GM03348 (cell line): ENCODE data around the gene PROKR1.
"Not testable (repeated sequence)": the region's sequence is repeated elsewhere in the genome, so short reads cannot be mapped to it uniquely, and the experiment has no call there.

Experiments used
- DNase-seq: peaks from one replicate; pipeline ENCODE4 v3.0.0; 2012; ENCODE audit warnings: low spot score

Gene PROKR1

DNA sequence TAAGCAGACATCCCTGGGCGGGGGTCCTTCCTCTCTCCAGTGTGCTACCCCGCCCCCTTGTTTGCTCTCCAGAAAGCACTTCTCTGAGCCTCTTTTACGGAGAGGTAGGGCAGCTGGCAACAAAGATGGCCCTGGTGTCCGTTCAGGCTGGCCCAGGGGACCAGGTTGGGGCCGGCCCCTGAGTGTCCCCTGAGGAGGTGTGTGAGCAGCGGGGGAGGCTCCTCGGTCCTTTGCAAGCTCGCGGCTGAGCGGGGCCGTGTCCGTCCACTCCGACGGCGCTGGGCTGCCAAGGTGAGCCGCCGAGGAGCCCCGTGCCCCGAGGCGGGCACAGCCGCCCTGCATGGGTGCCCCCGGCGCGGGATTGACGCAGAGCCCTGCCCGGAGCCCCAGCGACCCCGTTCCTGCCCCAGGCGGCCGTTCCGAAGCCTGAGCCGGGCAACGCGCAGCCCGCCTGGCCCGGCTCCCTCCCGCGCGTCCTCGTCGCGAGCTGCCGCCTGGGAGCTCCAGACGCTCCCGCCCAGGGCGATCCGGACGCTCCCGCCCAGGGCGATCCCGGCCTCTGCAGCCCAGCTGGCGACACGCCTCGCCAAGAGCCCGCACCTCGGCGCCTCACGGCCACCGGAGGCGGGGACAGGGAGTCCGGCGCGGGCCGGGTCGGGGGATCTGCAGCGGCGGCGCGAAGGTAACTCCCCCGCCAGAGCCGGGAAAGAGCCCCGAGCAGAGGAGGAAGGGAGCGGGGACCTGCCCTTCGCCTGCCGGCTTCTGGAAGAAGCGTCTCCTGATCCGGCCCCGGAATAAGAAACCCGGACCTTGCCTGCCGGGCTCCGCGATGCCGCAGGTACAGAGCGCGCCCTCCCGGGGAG, at the start of gene PROKR1:
Gene PROKR1, plus strand, starts transcription at position 569 of the 863 bp plus-strand sequence. CDS start 2,243 bp downstream, outside the sequence.
- DNase-seq: peak; percentile 72

DNA sequence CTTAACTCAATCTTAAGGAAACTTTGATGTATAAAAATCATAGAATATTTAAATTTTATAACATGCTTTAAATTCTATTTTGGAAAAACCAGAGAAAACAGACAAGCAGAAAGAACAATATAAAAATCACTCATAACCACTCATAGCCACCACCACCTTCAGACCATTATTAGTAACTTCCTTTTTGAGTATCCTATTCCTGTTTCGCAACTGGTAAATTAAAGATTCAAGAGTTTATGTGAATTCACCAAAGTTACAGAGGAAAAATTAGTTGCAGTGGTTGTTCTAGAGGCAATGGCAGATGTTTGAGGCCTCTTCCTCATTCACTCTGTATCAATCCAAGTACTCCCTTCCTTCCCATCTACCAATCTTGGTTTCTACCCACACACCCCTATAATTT, 49.3 kb upstream of the PROKR1 start:
- no peak for DNase-seq

DNA sequence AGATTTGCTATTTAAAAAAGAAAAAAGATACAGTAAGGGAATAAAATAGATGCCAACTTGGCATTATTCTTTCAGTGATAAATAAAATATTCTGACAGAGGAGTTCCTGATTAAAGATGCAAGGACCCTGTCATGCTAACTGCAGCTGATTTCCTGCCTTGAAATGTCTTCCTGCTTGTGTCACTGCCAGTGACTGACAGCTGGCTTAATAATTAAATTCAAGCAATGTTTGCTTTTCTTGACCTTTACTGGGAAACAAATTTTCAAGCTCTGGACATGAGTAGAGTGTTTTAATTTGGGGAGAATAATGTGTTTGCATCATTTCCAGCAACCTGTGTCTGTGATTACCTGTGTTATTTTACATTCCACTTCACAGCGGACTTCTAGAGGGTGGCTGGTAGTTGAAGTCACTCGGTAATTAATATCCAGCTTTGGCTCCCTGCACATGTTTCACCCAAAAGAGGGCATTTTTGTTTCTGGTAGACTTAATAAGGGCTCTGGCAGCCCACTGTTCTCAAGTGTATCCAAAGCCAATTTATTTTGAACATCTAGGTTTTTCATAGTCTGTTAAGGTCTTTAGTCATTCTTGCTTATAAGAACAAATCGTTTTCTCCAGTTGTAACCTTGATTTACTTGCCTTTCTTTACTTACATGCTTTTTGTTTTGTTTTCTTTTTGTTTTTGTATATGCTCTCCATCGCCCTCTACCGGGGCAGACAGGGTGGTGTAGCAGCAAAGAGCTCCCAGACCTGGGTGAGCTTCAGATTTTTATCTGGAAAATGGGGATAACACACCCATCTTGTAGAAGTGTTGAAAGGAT, 48.5 kb upstream of the PROKR1 start:
- peak; percentile 57 for DNase-seq

DNA sequence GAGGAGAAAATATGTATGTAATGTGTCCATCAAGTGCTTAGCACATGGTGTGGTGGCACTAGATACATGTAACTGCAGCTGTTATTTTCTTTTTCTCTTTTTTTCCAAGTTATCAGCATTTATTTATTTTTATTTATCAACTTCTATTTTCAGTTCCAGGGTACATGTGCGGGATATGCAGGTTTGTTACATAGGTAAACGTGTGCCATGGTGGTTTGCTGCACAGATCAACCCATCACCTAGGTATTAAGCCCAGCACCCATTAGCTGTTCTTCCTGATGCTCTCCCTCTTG, 47.9 kb upstream of the PROKR1 start:
- DNase-seq: not testable (repeated sequence)

DNA sequence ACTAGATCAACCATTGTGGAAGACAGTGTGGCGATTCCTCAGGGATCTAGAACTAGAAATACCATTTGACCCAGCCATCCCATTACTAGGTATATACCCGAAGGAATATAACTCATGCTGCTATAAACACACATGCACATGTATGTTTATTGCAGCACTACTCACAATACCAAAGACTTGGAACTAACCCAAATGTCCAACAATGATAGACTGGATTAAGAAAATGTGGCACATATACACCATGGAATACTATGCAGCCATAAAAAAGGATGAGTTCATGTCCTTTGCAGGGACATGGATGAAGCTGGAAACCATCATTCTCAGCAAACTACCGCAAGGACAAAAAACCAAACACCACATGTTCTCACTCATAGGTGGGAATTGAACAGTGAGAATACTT, 42.9 kb upstream of the PROKR1 start:
- not testable (repeated sequence) for DNase-seq

DNA sequence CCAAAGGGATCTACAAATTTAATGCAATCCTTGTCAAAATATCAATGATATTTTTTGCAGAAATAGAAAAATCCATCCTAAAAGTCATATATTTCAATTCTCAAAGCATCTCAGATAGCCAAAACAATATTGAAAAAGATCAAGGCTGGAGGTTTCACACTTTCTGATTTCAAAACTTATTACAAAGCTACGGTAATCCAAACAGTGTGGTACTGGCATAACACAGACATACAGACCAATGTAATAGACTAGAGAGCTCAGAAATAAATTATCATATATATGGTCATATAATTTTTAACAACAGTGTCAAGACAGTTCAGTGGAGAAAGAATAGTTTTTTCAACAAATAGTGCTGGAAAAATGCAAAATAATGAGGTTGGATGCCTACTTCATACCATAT, 40.3 kb upstream of the PROKR1 start:
- DNase-seq: no peak

DNA sequence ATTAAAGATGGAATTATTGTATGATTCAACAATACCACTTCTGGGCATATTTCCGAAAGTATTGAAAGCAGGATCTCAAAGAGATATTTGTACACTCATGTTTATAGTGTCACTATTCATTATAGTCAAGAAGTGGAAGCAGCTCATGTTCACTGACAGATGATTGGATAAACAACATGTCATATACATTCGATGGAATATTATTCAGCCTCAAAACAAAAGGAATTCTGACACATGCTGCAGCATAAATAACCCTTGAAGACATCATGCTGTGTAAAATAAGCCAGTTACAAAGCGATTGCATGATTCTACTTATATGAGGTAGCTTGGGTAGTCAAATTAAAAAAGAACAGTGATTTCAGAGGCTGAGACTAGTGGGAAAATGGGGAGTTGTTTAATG, 39.3 kb upstream of the PROKR1 start:
- no peak for DNase-seq

DNA sequence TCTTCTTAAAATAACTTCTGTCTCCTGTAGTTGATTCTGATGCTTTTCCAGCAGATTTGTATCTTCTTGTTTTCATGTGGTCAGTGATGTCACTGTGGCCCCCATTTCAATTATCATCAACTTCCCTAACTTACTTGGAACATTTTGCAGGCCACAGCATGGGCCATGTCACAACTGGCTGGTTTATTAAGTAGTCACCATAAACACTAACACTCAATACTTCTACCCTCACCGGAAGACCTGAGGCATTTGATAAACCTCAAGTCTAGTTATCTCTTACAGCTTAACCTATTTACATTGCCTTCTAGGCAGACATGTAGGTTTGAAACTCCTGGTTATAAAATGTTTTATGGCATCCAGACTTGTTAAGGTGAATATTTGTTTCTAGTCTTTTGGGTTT, 37.4 kb upstream of the PROKR1 start:
- DNase-seq: no peak

DNA sequence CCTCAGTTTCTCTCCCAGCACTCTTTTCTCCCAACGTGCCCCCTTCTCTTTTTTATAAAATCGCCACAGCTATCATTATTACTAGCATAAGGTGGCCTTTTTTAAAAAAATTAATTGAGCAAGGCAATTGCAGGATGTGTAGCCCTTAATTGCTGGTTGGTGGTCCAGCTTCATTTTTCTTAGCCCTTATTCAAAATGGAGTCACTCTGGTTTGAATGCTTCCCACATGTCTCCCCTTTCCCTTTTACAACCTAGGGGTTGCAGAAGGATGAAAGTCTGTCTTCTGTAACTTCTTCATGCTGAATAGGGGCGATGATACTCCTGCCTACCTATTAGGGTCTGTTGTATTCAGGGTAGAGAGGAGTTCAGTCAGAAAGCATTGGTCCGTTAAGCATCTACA, 36.6 kb upstream of the PROKR1 start:
- DNase-seq: no peak

DNA sequence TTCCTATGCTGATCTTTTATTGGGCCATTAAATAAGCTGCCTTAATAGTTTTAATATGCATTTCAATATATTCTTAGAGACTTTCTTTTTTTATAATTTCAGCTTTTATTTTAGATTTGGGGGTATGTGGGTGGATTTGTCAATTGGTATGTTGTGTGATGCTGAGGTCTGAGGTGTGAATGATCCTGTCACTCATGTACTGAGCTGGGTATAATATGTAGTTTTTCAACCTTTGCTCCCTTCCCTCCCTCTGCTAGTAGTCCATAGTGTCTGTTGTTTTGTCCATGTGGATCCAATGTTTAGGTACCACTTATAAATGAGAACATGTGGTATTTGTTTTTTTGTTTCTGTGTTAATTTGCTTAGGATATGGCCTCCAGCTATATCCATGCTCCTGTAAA, 35.5 kb upstream of the PROKR1 start:
- DNase-seq: no peak

DNA sequence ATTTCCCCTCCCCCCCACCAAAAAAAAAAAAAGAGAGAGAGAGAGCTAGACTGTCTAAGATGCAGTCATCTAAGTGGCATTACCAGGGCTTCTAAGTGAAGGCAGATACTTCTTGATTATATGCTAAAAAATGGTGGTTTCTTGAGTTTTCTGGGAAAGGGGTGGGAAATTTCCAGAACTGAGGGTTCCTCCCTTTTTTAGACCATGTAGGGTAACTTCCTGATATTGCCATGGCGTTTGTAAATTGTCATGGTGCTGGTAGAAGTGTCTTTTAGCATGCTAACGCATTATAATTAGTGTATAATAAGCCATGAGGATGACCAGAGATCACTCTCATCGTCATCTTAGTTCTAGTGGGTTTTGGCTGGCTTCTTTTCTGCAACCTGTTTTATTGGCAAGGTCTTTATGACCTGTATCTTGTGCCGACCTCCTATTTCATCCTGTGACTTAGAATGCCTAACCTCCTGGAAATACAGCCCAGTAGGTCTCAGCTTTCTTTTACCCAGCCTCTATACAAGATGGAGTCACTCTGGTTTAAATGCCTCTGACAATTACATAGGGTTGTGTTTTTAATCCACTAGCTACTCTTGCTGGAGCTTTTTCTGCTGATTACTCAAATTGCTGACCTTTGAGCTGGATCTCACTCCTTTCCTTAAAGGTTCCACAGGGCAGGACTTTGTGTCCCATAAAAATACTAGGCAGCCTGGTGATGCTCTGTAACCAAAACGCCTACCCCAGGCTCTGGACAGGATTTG, 30.4 kb upstream of the PROKR1 start:
- no peak for DNase-seq

DNA sequence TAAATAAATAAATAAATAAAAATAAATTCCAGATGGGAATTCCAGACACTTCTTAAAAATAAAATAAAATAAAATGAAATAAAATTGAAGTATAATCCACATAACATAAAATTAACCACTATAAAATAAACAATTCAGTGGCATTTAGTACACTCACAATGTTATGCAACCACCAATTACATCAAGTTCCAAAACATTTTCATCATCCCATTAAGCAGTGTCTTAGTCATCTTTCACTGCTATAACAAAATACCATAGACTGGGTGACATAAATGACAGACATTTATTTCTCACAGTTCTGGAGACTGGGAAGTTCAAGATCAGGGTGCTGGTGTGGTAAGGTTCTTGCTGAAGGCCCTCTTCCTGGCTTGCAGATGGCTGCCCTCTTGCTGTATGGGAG, 22.6 kb upstream of the PROKR1 start:
- no peak for DNase-seq

DNA sequence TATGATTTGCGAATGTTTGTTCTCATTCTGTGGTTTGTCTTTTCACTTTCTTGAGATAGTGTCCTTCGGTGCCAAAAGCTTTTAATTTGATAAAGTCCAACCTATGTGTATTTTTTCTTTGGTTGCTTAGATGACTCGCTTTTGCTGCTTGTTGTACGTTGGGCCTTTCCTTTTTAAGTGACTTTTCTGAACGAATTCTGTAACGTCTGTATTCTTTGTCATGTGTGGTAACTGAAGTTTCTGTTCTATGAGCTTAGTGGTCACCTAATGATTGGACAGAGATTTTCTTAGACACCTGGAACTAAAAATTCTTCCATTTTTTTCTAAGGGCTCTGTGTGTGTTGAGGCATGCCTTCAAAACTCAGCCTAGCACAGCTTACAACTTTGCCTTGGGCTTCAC, 19.6 kb upstream of the PROKR1 start:
- DNase-seq: no peak

DNA sequence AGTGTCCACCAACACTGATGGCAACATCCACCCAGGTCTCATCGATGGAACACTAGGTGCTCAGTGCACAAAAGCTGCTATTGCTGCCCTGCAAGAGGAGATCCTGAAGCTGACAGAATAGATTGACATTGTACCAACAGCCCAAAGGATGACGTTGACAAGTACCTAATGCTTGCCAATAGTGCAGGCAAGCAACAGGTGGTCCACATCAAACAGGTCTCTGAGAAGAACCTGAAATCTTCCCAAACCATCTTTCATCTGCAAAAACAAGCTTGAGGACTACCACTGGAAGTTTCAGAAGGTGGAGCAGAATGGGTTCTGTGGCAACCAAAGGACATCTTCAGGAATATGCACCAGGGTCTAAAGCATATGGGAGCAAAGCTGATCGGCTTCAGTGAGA, 15.8 kb upstream of the PROKR1 start:
- DNase-seq: no peak

DNA sequence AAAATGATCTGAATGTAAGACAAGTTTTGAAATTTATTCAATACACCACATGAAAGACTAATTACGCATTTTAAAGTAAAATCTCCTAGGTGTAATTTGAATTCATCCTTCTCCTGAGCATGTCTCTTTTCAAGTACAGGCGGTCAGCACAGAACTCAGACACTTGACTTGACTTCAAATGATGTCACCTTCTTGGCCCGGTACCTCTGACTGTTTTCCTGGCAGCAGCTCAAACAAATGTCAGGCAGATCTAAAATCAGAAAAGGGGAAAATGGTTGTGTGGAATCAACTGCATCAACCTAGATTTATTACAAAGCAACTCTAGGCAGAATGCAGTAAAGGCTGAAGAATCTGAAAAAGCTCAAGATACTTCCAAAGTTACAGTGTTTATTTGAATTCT, 11.4 kb upstream of the PROKR1 start:
- no peak for DNase-seq

DNA sequence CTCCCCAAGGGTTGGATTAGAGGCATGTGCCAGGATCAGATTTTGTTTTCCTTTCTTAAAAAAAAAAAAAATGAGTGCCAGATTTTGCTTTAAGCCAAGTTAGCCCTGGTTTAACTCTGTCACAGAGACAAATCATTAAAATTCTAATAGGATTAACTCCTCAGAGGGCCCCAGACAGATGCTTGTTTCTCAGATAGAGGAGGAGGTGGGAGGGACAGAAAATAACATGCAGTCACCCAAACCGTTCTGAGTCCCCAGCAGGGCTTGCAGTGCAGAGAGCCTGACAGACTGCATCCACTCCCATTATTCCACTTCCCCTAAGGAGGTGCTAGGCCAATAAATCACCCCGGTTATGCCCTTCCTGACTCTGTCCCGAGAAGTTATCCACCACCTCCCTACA, 6.3 kb upstream of the PROKR1 start:
- DNase-seq: no peak

DNA sequence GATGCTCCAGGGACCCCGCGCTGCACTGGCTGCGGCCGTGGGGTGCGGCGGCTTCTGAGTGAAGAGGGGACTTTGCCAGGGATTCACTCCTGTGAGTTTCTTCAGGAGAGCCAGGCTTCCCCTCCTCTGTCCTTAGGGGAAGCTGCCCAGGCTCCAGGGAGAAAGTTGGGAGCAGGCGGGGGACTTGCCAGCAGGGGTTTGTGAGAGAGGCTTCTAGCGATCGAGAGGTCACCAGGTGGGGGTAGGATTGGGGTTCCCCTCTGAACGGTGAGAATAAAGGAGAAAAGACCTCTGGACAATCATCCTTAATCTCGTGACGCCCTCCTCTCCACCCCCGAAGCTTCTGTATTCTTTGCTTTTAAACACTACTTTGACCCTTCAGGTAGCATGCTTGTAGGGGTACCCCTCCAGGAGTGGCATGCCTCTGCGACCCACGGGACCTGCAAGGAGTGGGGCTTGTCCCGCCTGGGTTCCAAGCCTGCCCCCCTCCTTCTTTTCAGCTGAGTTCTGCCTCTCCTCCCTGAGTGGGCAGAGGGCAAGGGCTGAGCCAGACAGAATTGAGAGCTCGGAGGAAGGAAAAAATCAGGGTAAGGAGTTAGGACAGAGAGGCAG, 601 bp downstream of the PROKR1 start:
- no peak for DNase-seq

DNA sequence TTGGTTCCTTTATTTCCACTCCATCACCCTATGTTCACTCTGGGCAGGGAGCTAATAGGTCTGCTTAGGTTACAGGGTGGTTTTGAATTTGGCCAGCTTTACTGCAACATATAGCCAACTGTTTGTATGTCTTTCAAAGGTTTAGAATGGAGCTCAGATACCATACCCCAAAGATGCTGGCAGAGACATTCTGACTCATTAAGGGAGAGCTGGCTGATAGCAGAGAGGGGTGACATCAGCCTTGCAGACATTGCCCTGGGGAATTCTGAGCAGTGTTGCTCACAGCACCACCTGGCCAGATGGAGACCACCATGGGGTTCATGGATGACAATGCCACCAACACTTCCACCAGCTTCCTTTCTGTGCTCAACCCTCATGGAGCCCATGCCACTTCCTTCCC, 2.1 kb downstream of the PROKR1 start:
- no peak for DNase-seq

DNA sequence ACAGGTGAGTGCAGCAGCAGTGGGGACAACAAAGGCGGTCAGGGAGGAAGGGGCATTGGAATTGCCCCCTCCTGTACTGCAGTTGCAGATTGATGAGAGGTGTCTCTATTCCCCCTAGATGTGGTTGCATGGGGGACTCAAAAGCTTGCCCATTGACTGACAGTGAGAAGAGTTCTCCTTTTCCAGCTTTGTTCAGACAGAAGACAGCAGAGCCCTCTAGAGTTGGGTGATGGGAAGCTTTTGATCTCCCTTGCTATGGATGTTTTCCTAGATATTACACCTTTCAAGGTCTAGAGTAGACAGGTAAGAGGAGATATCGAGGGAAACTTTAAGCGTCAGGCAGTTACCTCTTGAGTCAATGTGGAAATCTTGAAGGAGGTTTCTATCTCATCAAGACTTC, 2.9 kb downstream of the PROKR1 start:
- DNase-seq: no peak

DNA sequence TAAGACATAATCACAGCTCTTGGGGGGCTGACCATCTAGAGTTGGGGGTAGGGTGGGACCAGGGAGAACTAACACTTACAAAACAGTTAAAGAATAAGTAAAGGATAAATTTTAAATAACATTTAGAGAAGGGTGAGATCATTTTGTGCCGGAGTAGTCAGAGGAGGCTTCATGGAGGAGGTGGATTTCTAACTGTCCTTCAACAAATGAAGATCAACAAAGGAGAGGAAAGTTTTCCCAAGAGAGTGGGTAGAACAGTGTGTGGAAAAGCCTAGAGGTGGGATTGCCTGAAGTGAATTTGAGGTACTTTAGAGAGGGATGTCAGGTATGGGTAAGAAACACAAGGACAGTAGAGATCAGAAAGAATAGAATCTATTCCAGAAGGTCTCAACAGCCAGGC, 7.3 kb downstream of the PROKR1 start:
- no peak for DNase-seq

DNA sequence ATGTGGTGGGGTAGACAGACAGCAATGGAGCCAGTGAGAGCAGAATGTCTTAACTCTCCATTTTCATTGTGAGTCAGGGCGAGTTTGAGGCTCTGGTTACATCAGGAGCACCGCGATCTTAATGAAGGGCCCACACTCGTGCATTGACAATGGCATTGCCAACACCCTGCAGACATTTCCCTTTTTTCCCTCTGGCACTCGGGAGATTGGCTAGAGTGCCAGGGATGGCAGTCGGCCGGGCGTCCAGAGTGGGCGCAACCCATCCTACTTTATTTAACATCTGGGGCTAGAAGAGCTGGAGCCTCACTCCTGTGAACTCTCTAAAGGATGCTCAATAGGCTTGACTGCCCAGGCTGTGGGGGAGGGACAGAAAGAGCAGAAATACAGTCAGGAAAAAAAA, 9.7 kb downstream of the PROKR1 start:
- DNase-seq: no peak

DNA sequence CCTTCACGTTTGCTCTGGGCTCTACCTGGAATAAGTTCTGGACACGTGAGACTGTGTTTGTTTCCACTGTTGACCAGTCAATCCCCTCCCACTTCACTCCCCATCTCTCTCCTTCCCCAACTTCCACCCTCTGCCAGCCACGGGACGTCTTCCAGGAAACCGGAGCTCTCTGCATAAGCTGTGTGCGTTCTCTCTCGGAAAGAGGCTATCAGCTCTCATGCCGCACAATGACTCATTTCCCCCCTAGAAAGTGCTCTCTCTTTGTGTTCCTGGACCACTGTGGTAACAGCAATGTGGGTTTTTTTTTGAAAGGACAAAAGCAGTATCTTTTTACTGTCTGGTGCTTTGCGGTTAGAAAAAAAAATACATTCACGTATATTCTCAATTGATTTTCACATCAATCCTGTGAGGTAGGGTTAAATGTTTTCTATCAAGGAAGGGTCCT, 10.2 kb downstream of the PROKR1 start:
- no peak for DNase-seq
